Stimulated activated CD8-positive, alpha-beta memory T cell treated with anti-CD3 and anti-CD28 coated beads, Interleukin-2, amount 100 ng/mL, for 1 hour (primary cell): ENCODE measurements around the gene USP24.

Experiments used
- DNase-seq, 2 donors: peaks; one replicate each; pipeline ENCODE4 v3.0.0-alpha.2; 2020; ENCODE audit warnings: low read depth in 2 of 2

The USP24 gene

DNA sequence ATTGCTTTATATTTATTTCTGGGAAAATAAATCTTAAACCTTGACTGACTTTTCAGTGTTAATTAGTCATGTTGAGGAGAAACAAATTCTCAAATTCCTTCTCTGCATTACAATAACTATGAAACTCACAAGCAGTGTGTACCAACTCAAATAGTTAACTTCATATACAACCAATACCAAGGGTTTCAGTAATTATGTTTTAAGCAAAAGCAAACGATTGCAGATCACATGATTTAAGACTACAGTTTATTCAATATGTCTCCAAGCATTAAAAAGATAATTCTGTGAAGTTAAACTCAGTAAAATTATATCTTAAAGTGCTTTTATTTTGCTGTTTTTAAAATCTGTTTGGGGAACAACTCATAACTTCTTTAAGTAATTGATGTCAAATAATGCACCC is 147.2 kb downstream of the USP24 start:
- DNase-seq = no peak

- DNase-seq = no peak
Measured at GRCh38 chr1:55067022-55067778, 148.0 kb downstream of the USP24 start.

- no peak for DNase-seq
Measured at GRCh38 chr1:55065648-55066047, 149.5 kb downstream of the USP24 start.

GRCh38 chr1:55064861-55065263 is 150.3 kb downstream of the USP24 start:
- no peak for DNase-seq

DNA sequence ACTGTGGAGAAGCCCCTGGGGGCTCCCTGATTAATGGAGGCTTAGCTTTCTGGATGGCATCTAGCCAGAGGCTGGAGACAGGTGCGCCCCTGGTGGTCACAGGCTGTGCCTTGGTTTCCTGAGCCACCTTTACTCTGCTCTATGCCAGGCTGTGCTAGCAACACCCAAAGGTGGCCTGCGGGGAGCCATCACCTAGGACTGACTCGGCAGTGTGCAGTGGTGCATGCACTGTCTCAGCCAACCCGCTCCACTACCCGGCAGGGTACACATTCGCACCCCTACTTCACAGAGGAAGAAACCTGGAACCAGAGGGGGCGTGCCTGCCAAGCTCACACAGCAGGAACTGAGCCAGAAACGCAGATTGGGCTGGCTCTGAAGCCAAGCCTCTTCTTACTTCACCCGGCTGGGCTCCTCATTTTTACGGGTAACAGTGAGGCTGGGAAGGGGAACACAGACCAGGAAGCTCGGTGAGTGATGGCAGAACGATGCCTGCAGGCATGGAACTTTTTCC is 151.0 kb downstream of the USP24 start:
- no peak for DNase-seq

GRCh38 chr1:55063577-55063942 is 151.6 kb downstream of the USP24 start:
- DNase-seq = no peak

- no peak for DNase-seq
Measured at GRCh38 chr1:55062801-55063576, 152.2 kb downstream of the USP24 start.

GRCh38 chr1:55061706-55062321 is 153.3 kb downstream of the USP24 start:
- no peak for DNase-seq

- DNase-seq = no peak
Measured at GRCh38 chr1:55061000-55061705, 154.0 kb downstream of the USP24 start.

- no peak for DNase-seq
Measured at GRCh38 chr1:55060133-55060999, 154.8 kb downstream of the USP24 start.

DNA sequence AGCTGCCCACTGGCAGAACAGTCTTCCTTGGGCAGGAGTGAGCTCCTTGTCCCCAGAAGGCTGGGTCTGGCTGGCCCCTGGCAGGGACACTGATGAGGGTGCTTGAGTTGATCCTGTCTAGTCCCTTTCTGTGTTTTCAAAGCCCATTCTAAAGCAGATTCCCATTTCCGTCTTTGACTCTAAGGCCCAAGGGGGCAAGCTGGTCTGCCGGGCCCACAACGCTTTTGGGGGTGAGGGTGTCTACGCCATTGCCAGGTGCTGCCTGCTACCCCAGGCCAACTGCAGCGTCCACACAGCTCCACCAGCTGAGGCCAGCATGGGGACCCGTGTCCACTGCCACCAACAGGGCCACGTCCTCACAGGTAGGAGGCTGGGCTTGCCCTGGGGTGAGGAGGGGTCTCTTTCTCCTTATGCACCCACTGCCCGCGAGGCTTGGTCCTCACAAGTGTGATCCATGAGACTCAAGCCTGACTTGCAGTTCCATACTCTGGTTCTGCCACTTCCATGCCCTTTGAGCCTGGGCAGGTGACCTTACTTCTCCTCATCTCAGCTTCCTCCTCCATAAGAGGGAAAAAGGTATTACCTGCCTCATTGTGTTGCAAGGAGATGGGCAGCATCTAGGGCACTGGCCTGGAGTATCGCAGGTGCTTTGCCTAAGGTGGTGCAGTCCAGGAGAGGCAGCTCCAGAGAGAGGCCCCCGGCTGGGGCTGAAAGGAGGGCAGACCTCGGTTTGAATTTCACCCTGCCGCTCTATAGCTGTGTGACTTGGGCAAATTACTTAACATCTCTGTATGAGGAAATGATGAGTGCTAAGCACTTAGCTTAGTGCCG is 155.6 kb downstream of the USP24 start:
- no peak for DNase-seq

DNA sequence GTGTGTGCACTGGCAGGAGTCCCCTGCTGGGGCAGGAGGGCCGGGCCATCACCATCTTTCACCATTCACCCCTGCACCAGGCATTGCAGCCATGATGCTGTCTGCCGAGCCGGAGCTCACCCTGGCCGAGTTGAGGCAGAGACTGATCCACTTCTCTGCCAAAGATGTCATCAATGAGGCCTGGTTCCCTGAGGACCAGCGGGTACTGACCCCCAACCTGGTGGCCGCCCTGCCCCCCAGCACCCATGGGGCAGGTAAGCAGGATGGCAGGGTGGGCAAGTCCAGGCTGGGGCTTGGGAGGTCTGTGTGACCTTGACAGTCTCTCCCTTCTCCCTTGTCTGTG is 157.2 kb downstream of the USP24 start:
- DNase-seq = no peak

GRCh38 chr1:55057270-55057955 is 157.8 kb downstream of the USP24 start:
- DNase-seq = no peak

GRCh38 chr1:55056632-55056992 is 158.6 kb downstream of the USP24 start:
- no peak for DNase-seq

DNA sequence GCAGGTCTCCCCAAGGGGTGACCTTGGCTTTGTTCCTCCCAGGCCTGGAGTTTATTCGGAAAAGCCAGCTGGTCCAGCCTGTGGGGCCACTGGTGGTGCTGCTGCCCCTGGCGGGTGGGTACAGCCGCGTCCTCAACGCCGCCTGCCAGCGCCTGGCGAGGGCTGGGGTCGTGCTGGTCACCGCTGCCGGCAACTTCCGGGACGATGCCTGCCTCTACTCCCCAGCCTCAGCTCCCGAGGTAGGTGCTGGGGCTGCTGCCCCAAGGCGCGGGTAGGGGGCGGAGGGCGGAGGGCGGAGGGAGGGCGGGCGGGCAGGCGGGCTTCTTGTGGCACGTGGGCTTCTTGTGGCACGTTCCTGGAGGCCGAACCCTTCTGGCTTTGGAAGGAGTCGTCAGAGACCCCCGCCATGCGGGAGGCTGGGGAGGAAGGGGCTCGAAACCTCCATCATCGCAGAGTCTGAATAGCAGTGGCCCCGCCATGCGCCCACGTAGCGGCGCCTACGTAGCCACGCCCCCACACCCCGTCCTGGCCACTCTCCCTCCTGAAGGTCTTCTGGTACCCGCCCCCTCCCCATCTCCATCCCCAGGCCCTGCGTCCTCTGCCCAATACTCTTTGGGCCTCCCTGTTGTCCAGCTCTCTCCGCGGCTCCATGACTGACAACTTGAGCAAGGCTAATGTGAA is 159.1 kb downstream of the USP24 start:
- no peak for DNase-seq

DNA sequence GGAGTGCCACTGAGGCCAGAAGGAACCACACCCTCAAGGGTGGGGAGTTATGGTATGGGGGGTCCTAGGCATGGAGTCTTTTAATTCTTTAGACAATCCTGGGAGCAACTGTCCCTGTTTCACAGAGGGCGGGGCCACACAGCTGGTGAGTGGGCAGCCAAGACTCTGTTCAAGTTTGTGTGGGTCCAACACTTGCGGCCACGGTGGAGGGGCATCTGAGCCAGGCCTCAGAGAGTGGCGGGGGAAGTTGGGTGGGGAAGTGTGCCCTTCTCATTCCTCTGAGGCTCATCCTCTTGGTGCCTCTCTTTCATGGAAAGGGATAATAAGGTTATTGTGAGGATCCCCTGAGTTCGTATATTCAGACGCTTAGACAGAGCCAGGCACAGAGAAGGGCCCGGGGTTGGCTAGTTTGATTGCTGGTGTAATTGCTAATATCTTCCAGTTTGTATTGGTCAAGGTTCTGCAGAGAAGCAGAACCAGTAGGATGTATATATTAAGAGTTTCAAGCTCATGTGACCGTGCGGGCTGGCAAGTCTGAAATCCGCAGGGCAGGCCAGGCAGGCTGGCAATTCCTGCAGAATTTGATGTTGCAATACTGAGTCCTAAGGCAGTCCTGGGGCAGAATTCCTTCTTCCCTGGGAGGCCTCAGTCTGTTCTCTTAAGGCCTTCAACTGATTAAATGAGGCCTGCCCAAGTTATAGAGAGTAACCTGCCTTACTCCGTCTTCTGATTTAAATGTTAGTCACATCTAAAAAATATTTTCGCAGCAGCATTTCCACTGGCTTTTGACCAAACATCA is 159.9 kb downstream of the USP24 start:
- DNase-seq = no peak

GRCh38 chr1:55054396-55054795 is 160.8 kb downstream of the USP24 start:
- DNase-seq = no peak

GRCh38 chr1:55053265-55053954 is 161.8 kb downstream of the USP24 start:
- no peak for DNase-seq
